Inflammatory macrophage (primary cell): ENCODE data around the gene DIDO1.

Source experiments
- DNase-seq, 2 donors: peaks; one replicate each; pipeline ENCODE4 v3.0.0-alpha.2; 2020 to 2022

The DIDO1 gene

DNA sequence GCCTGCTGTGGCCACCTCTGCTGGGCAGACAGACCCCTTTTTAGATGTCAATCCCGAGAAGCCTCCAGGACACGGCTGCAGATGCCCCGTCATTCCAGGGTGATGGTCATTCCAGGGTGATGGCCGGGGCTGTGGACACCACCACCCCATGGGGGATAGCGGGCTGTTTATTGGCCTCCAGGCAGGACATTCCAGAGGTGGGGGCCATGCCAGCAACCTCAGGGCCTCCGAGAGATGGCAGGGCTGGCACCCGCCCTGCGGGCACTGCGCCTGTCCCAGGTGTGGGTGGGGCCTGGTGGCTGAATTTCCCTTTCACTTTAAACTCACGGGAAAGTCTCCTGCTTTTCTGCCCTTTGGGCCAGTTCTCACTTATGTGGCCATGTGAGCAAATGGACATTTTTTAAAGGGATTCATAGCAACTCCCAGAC, 94.9 kb downstream of the DIDO1 start:
- no peak for DNase-seq

DNA sequence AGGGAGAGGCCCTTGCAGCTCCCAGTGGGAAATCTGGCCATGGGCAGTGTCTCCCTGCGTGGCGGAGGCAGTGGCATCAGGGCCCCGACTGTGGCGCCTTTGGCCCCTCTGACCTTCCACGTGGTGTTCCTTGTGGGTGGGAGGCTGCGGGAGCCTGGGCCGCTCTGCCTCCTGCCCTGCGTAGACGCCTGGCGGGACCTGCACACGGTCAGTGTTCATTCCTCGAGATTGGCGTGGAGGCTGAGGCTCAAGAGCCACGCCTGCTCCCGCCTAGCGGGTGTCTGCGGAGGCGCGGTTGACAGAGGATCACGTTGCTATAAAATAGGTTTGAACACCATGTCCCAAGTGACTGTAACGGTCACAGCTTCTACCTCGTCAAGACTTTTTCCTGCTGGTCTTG, 95.5 kb downstream of the DIDO1 start:
- DNase-seq: no peak

DNA sequence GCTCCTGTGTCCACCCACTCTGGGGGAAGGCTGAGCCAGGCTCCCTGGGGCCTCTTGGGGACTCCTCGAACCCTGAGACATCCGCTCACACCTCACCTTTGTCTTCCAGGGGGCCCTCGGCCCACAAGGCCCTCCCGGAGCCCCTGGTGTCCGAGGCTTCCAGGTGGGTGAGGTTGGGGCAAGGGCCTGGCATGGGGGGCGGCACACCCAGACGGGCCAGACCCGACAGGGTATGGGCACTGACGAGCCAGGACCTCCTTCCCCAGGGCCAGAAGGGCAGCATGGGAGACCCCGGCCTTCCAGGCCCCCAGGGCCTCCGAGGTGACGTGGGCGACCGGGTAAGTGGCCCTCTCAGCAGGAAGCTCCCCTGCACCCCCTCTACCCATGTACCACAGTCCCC, 96.1 kb downstream of the DIDO1 start:
- DNase-seq: no peak

DNA sequence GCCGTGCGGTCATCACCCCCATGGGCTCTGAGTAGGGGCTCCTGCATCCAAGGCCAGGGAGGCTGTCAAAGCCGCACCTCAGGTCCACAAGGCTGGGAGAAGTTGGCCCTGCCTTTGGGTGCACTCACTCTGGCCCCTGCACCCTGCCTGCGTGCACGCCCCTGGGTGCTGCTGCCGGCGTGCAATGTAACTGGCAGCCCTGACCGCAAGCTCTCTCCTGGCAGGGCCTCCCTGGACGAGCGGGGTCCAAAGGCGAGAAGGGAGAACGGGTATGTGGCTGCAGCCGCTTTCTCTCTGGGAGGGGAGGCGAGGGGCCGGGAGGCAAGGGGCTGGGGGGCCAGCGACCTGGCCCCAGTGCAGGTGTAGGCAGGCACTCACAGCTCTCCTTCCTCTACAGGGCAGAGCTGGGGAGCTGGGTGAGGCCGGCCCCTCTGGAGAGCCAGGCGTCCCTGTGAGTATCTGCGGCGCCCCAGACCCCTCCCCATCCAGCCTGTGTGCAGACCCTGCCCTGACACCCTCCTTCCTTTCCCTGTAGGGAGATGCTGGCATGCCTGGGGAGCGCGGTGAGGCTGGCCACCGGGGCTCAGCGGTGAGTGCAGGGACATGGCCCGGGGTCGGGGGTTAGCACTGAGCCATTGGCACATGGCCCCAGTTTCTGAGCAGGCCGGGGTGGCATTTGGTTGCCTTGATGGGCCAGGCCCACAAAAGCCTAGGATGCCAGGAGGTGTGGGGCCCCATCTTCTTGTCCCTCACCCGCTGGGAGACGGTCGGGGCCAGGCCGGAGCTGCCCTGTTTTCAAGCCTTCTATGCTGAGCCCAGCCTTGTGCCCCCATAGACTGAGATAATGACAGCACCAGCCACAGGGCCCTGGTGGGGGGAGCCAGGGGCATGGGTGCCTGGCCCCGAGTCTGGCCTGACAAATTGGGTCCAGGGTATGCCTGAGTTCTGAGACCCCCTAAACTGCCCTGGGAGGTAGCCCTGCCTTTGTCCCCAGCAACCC, 96.8 kb downstream of the DIDO1 start:
- DNase-seq: no peak

DNA sequence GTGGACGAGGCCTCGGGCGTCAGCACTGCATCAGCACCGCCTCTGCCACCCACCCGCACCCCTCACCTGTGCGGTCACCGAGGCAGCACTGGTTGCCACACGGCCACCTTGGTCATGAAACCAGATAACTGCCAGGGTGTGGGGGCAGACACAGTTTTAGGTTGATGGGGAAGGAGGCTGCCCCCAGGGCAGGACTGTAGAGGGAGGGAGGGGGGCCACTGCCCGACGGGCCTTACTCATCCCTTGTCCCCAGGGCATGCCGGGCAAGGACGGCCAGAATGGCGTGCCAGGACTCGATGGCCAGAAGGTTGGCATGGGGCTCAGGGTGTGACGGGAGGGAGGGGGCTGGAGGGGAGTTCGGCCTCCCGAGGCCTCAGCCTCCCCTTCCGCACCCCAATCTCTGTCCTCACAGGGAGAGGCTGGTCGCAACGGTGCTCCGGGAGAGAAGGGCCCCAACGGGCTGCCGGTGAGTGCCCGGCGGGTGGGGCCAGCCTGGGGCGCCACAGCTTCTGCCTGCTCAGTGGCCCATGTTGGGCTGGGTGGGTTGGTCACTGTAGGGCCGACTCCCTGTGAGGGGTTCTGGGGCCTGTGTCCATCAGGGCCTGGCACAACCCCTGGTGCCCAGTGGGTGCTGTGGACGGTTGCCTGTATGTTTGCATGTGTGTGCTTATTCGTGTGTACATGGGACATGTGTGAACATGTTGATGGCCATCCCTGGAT, 97.6 kb downstream of the DIDO1 start:
- no peak for DNase-seq

- DNase-seq: no peak
These were observed 98.3 kb downstream of the DIDO1 start for GRCh38 chr20:62828051-62828450.
